NCI-H1436 (cell line): Measurements from ENCODE around the gene RNF114.
"Not testable (repeated sequence)": the region's sequence is repeated elsewhere in the genome, so short reads cannot be mapped to it uniquely, and the experiment has no call there.

Experiments used
- DNase-seq: peaks from one replicate; lab custom pipeline; 2025; lab: John Stamatoyannopoulos, UW

The RNF114 gene

GRCh38 chr20:49985617-49986016, 49.4 kb downstream of the RNF114 start:
- DNase-seq, result no peak

GRCh38 chr20:49986049-49986448, 49.9 kb downstream of the RNF114 start:
- no peak for DNase-seq

GRCh38 chr20:49987015-49987867, 51.0 kb downstream of the RNF114 start:
- DNase-seq, result no peak

- no peak for DNase-seq
Observed at GRCh38 chr20:49987868-49988690, 51.9 kb downstream of the RNF114 start.

GRCh38 chr20:49989234-49990065, 53.3 kb downstream of the RNF114 start:
- no peak for DNase-seq

GRCh38 chr20:49990271-49990720, 54.1 kb downstream of the RNF114 start:
- no peak for DNase-seq

- DNase-seq, result no peak
Observed at GRCh38 chr20:49993301-49993751, 57.1 kb downstream of the RNF114 start.

GRCh38 chr20:49995586-49995985, 59.4 kb downstream of the RNF114 start:
- no peak for DNase-seq

- not testable (repeated sequence) for DNase-seq
Observed at GRCh38 chr20:49998478-49999188, 62.4 kb downstream of the RNF114 start.

- no peak for DNase-seq
Observed at GRCh38 chr20:49999329-49999728, 63.1 kb downstream of the RNF114 start.

GRCh38 chr20:50000548-50001222, 64.5 kb downstream of the RNF114 start:
- not testable (repeated sequence) for DNase-seq

GRCh38 chr20:50001784-50002311, 65.7 kb downstream of the RNF114 start:
- DNase-seq, result no peak

GRCh38 chr20:50003253-50003656, 67.1 kb downstream of the RNF114 start:
- no peak for DNase-seq
